Stimulated activated CD4-positive, alpha-beta T cell treated with anti-CD3 and anti-CD28 coated beads, Interleukin-2, amount 100 ng/mL, for 24 hours (primary cell): ENCODE measurements around the gene LCE4A.

Source experiments
- DNase-seq, 2 donors: peaks; one replicate each; pipeline ENCODE4 v3.0.0-alpha.2; 2020

The LCE4A gene

DNA sequence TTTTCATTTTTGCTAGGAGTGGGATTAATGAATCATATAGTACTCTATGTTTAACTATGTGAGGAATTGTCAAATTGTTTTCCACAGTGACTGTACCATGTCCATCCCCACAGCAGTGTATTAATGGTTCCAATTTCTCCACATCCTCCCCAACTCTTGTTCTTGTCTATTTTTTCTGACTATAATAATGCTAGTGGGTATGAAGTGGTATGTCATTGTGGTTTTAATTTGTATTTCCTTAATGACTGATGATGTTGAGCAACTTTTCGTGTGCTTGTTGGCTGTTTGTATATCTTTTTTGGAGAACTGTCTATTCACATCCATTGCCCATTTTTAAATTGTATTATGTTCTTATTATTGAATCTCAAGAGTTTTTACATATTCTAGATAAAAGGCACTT lies 39.9 kb downstream of the LCE4A start:
- DNase-seq = no peak

DNA sequence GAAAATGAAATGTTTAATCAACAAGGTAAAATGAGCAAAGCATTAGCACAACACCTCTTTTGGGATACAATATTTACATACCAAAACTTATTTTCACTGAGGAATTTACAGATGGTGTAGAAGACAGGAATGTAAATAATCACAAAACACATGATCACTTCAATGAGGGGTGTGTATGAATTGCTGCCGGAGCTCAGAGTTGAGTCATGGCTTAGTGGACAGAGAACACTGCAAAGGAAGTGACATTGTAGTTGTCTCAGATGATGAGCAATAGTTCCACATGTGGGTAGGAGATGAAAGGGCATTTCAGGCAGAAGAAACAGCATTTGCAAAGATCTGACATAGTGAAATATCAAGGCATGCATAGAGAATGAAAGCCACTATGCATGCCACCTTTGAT lies 44.3 kb downstream of the LCE4A start:
- no peak for DNase-seq

DNA sequence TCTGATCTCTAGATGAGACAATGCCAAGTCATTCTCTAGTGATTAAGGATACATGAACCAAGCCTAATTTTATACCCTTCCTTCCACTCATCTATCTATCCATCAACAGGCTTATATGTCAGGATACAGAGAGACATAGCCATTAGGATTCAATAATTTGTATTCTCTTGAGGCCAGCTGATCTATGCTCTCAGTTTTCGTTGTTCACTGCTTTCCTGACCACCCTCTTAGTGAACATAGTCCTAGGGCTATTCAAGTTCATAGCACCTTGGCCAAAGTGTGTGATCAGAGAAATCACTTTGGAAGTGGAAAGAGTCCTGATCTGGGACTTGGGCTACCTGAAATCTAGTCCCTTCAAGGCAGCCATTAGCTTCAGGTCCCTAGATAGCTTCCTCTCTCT lies 45.6 kb downstream of the LCE4A start:
- no peak for DNase-seq

DNA sequence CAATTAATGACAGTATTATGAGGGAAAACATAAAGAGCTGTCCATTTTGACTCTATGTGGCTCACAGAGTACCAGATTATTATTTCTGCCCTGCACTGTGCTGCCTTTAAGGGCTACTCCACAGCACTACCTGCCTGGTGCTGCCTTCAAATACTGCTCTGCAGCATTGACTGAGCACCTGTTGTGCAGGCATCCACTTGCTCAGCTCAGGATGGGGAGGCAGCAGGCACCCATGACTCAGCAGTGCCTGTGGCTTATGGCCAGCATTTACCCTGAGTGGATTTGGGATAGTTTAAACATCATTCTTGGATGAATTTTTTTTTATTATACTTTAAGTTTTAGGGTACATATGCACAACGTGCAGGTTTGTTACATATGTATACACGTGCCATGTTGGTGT lies 48.9 kb downstream of the LCE4A start:
- no peak for DNase-seq

DNA sequence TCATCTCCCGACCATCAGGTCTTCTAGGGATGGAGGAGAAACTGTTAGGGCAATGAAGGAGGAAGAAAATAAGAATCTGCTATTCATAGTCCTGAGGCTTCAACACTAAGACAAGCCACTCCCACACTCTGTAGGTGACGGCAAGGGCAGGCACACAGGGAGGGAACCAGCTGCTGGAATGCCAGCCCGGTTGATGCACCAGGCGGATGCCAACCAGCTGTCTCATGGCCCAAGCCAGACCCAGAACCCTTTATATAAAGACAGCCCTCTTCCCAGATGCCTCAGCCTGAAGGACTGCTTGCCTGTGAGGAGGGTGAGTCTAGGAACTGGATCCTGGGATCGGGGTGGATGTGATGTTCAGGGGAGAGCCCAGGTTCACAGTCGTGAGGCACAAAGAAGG lies 49.8 kb downstream of the LCE4A start, which contains the start of gene KPRP:
Gene KPRP, plus strand, starts transcription at position 279 of the 400 bp plus-strand sequence. CDS start 1,564 bp downstream, outside the sequence.
- no peak for DNase-seq

DNA sequence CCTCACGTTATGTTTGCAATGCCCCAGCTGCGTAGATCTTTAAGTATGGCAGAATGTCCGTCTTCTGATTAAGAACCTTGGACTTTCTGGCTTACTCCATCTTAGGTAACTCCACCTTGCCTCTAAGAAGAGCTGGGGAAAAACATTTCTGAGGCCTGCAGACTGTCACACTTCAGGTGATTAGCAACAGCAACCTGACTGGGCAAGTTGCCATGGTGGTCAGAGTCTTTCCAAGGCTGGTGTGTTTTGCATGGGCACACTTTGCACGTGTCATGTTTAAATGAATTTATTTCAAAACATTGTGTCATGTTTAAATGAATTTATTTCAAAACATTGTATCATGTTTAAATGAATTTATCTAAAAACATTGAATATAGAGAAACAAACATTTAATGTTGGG lies 50.7 kb downstream of the LCE4A start:
- no peak for DNase-seq
